WTC11 (cell line): ENCODE measurements around the gene ARG2. TPM values are rescaled to one million over a fixed set of nuclear protein-coding genes. Genes with fewer than 3 reads are reported as not detected.

ENCODE experiments used
- ATAC-seq: fragments of 200-7000 bp; cut with Tn5 transposase; 2 replicates; pipeline ENCODE4 v1.10.0; 2021; ENCODE audit warnings: mild to moderate bottlenecking, moderate library complexity
- CTCF ChIA-PET: fragments of 300-600 bp; sonication (Branson Sonifier 250); formaldehyde crosslinking; loops from one replicate; lab custom pipeline; 2021; ENCODE audit warnings: antibody characterized with exemption; lab: Charles Lee
- POLR2A ChIA-PET: fragments of 350-600 bp; sonication (Branson Sonifier 250); formaldehyde crosslinking; loops from one replicate; lab custom pipeline; 2021; ENCODE audit warnings: antibody characterized with exemption; lab: Charles Lee
- DNase-seq: peaks from one replicate; pipeline ENCODE4 v3.0.0; 2021; ENCODE audit warnings: low spot score
- H3K27ac Mint-ChIP-seq: 2 replicates; pipeline ENCODE4 v1.8.0; 2021; ENCODE audit warnings: mixed read lengths
- H3K27me3 Mint-ChIP-seq: 2 replicates; pipeline ENCODE4 v1.8.0; 2021; ENCODE audit warnings: low read depth, mild to moderate bottlenecking, moderate library complexity, mixed read lengths
- H3K36me3 Mint-ChIP-seq: 2 replicates; pipeline ENCODE4 v1.8.0; 2021; ENCODE audit warnings: mixed read lengths
- H3K4me1 Mint-ChIP-seq: 2 replicates; pipeline ENCODE4 v1.8.0; 2022; ENCODE audit warnings: mixed read lengths
- H3K4me3 Mint-ChIP-seq: 2 replicates; pipeline ENCODE4 v1.8.0; 2021; ENCODE audit warnings: mild to moderate bottlenecking, moderate library complexity, mixed read lengths
- H3K9me3 Mint-ChIP-seq: 2 replicates; pipeline ENCODE4 v1.8.0; 2021; ENCODE audit warnings: mixed read lengths
- ELF4 ChIP-seq: sonication (generic); formaldehyde crosslinking; IDR thresholded peaks from 2 replicates; pipeline ENCODE4 v1.8.1; 2022; ENCODE audit warnings: low read depth, mild to moderate bottlenecking, moderate library complexity, missing genetic modification reagents
- MXD4 ChIP-seq: fragments of 250-450 bp; sonication (Bioruptor Pico); IDR thresholded peaks from 2 replicates; pipeline ENCODE4 v1.8.0; 2021; ENCODE audit warnings: mild to moderate bottlenecking, moderate library complexity, borderline replicate concordance
- NFYB ChIP-seq: sonication (generic); formaldehyde crosslinking; conservative IDR thresholded peaks from 2 replicates; pipeline ENCODE4 v1.8.0; 2022; ENCODE audit warnings: low read depth, missing genetic modification reagents
- NR1H2 ChIP-seq: sonication (generic); formaldehyde crosslinking; IDR thresholded peaks from 2 replicates; pipeline ENCODE4 v1.9.0; 2021; ENCODE audit warnings: mild to moderate bottlenecking, moderate library complexity, missing genetic modification reagents
- RELA ChIP-seq: sonication (generic); formaldehyde crosslinking; IDR thresholded peaks from 2 replicates; pipeline ENCODE4 v1.8.1; 2022; ENCODE audit warnings: missing genetic modification reagents, mild to moderate bottlenecking, borderline replicate concordance
- SMAD4 ChIP-seq: sonication (generic); formaldehyde crosslinking; IDR thresholded peaks from 2 replicates; pipeline ENCODE4 v1.8.0; 2022; ENCODE audit warnings: mild to moderate bottlenecking, missing genetic modification reagents
- TP53 ChIP-seq: sonication (generic); formaldehyde crosslinking; IDR thresholded peaks from 2 replicates; pipeline ENCODE4 v1.8.1; 2023; ENCODE audit warnings: mild to moderate bottlenecking, missing genetic modification reagents
- ZNF396 ChIP-seq: fragments of 250-450 bp; sonication (Bioruptor Pico); IDR thresholded peaks from 2 replicates; pipeline ENCODE4 v1.8.0; 2021; ENCODE audit warnings: mild to moderate bottlenecking, moderate library complexity, borderline replicate concordance
- total RNA-seq: library from RNA; stranded (reverse); gene quantifications from 3 replicates; pipeline ENCODE4 v1.2.3, GENCODE V29; 2021
- TF ChIP-seq, protein P1 (sequence below): sonication (generic); formaldehyde crosslinking; IDR thresholded peaks from 2 replicates; pipeline ENCODE4 v1.8.0; 2022; ENCODE audit warnings: missing genetic modification reagents
- TF ChIP-seq, protein P2 (sequence below): sonication (generic); formaldehyde crosslinking; IDR thresholded peaks from 2 replicates; pipeline ENCODE4 v1.8.1; 2023; ENCODE audit warnings: mild to moderate bottlenecking, moderate library complexity, missing genetic modification reagents
- TF ChIP-seq, protein P3 (sequence below): fragments of 250-450 bp; sonication (Bioruptor Pico); IDR thresholded peaks from 2 replicates; pipeline ENCODE4 v1.9.0; 2021; ENCODE audit warnings: moderate library complexity, mild to moderate bottlenecking, inconsistent platforms, borderline replicate concordance
- TF ChIP-seq, protein P4 (sequence below): sonication (generic); formaldehyde crosslinking; IDR thresholded peaks from 2 replicates; pipeline ENCODE4 v1.8.1; 2023; ENCODE audit warnings: mild to moderate bottlenecking, missing genetic modification reagents
- TF ChIP-seq, protein P5 (sequence below): fragments of 250-450 bp; sonication (Bioruptor Pico); conservative IDR thresholded peaks from 2 replicates; pipeline ENCODE4 v1.9.0; 2021; ENCODE audit warnings: mild to moderate bottlenecking
- TF ChIP-seq, protein P6 (sequence below): sonication (generic); formaldehyde crosslinking; conservative IDR thresholded peaks from 2 replicates; pipeline ENCODE4 v1.8.1; 2023; ENCODE audit warnings: mild to moderate bottlenecking, low read depth, missing genetic modification reagents, moderate library complexity

Gene ARG2
- total RNA-seq, 1 experiment from 2014 or later, result 29.8 TPM

DNA sequence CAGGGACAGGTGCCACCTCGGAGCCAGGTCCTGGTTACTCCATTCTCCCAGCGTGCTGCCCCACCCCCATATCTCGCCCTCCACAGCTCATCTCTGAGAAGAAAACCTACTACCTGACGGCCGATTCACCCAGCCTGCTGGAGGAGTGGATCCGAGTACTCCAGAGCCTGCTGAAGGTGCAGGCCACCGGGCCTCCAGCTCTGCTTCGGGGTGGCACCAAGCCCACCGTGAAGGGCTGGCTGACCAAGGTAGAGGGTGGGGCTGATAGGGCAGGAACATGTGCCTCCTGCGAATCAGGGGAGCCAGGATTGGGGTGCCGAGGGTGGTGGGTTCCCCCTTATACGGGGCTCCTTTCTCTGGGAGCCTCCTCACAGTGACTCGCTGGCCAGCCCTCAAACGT lies 45.6 kb upstream of the ARG2 start:
- CTCF ChIA-PET, result interaction anchor here (8.0 kb wide), 1 partner anchor 146 kb away, joined by 117 read pairs; no protein-coding TSS in a partner anchor
- H3K4me3 Mint-ChIP-seq, result no peak overlapping the region
- TF ChIP-seq RELA (CRISPR knock-in tag), result no peak
- TF ChIP-seq, protein P1, sequence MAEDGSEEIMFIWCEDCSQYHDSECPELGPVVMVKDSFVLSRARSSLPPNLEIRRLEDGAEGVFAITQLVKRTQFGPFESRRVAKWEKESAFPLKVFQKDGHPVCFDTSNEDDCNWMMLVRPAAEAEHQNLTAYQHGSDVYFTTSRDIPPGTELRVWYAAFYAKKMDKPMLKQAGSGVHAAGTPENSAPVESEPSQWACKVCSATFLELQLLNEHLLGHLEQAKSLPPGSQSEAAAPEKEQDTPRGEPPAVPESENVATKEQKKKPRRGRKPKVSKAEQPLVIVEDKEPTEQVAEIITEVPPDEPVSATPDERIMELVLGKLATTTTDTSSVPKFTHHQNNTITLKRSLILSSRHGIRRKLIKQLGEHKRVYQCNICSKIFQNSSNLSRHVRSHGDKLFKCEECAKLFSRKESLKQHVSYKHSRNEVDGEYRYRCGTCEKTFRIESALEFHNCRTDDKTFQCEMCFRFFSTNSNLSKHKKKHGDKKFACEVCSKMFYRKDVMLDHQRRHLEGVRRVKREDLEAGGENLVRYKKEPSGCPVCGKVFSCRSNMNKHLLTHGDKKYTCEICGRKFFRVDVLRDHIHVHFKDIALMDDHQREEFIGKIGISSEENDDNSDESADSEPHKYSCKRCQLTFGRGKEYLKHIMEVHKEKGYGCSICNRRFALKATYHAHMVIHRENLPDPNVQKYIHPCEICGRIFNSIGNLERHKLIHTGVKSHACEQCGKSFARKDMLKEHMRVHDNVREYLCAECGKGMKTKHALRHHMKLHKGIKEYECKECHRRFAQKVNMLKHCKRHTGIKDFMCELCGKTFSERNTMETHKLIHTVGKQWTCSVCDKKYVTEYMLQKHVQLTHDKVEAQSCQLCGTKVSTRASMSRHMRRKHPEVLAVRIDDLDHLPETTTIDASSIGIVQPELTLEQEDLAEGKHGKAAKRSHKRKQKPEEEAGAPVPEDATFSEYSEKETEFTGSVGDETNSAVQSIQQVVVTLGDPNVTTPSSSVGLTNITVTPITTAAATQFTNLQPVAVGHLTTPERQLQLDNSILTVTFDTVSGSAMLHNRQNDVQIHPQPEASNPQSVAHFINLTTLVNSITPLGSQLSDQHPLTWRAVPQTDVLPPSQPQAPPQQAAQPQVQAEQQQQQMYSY (CRISPR knock-in tag), result no peak
- no peak for TF ChIP-seq NFYB (CRISPR knock-in tag)
- no peak for TF ChIP-seq MXD4 (CRISPR knock-in tag)
- TF ChIP-seq TP53, result no peak
- TF ChIP-seq, protein P2, sequence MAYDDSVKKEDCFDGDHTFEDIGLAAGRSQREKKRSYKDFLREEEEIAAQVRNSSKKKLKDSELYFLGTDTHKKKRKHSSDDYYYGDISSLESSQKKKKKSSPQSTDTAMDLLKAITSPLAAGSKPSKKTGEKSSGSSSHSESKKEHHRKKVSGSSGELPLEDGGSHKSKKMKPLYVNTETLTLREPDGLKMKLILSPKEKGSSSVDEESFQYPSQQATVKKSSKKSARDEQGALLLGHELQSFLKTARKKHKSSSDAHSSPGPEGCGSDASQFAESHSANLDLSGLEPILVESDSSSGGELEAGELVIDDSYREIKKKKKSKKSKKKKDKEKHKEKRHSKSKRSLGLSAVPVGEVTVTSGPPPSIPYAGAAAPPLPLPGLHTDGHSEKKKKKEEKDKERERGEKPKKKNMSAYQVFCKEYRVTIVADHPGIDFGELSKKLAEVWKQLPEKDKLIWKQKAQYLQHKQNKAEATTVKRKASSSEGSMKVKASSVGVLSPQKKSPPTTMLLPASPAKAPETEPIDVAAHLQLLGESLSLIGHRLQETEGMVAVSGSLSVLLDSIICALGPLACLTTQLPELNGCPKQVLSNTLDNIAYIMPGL (CRISPR knock-in tag), result no peak
- TF ChIP-seq ELF4 (CRISPR knock-in tag), result no peak
- TF ChIP-seq, protein P3, sequence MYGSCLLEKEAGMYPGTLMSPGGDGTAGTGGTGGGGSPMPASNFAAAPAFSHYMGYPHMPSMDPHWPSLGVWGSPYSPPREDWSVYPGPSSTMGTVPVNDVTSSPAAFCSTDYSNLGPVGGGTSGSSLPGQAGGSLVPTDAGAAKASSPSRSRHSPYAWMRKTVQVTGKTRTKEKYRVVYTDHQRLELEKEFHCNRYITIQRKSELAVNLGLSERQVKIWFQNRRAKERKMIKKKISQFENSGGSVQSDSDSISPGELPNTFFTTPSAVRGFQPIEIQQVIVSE (CRISPR knock-in tag), result no peak
- no peak for TF ChIP-seq SMAD4
- TF ChIP-seq, protein P4, sequence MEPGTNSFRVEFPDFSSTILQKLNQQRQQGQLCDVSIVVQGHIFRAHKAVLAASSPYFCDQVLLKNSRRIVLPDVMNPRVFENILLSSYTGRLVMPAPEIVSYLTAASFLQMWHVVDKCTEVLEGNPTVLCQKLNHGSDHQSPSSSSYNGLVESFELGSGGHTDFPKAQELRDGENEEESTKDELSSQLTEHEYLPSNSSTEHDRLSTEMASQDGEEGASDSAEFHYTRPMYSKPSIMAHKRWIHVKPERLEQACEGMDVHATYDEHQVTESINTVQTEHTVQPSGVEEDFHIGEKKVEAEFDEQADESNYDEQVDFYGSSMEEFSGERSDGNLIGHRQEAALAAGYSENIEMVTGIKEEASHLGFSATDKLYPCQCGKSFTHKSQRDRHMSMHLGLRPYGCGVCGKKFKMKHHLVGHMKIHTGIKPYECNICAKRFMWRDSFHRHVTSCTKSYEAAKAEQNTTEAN (CRISPR knock-in tag), result no peak
- DNase-seq, result no peak
- H3K9me3 Mint-ChIP-seq, result no peaks in the 10 kb centered on the region
- H3K4me1 Mint-ChIP-seq, result peaks cover under 1% of the 10 kb centered on the region; the same call in 1 of the 2 replicates
- no peaks in the 10 kb centered on the region for H3K27me3 Mint-ChIP-seq
- ATAC-seq, result no peak
- POLR2A ChIA-PET, result no interaction called here
- no peak overlapping the region for H3K27ac Mint-ChIP-seq
- peaks cover 26% of the 10 kb centered on the region for H3K36me3 Mint-ChIP-seq

DNA sequence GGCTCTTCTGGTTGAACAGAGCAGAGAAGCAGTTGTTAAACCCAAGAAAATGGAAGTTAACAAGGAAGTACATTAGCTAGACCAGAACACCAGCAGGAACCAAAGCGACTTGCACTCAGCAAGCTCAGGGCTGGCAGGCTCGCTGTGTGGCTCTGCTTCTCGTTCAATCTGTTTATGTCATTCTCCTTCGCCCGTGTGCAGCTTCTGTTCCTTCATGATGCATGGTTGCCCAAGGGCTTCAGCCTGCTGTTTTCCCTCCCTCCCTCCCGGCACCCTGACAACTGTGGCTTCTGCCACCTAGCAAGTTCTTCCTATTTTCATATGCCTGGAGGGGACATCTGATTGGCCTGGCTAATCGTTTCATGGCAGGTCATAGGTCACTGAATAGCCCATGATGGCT lies 44.9 kb upstream of the ARG2 start:
- no peak overlapping the region for H3K27ac Mint-ChIP-seq

More for the DNA sequence above, 44.9 kb upstream of the ARG2 start:
- CTCF ChIA-PET, result no interaction called here
- no peaks in the 10 kb centered on the region for H3K4me1 Mint-ChIP-seq
- no peak overlapping the region for H3K4me3 Mint-ChIP-seq
- H3K27me3 Mint-ChIP-seq, result no peaks in the 10 kb centered on the region
- ATAC-seq (no peak), DNase-seq (no peak)
- no peaks in the 10 kb centered on the region for H3K9me3 Mint-ChIP-seq
- TF ChIP-seq NFYB (CRISPR knock-in tag) (no peak), NR1H2 (CRISPR knock-in tag) (no peak), ZNF396 (no peak)
- TF ChIP-seq, protein P2 (CRISPR knock-in tag), result no peak
- TF ChIP-seq, protein P5, sequence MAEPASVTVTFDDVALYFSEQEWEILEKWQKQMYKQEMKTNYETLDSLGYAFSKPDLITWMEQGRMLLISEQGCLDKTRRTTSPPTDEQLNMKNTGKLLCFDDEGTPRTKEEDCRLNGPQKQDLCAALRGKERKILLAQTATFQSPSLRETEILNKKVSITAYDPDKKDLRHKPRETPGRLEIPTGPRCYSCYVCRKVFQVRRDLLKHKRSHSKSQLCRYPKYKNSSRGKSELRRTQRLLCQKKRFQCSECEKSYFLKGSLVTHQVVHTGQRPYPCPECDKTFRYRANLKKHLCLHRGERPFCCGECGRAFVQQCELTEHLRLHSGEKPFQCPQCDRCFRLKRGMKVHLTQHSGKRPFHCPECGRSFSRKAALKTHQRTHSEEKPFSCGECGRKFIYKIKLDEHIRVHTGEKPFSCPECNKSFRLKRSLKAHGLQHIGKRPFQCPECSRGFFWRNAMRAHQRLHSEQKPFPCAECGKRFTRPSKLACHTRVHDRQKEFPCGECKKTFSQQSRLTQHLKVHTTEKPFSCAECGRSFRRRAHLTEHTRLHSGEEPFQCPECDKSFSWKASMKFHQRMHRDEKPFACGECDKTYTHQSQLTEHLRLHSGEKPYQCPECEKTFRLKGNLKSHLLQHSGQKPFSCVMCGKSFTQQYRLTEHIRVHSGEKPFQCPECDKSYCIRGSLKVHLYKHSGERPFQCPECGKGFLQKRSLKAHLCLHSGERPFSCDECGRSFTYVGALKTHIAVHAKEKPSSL (CRISPR knock-in tag), result no peak
- TF ChIP-seq, protein P6, sequence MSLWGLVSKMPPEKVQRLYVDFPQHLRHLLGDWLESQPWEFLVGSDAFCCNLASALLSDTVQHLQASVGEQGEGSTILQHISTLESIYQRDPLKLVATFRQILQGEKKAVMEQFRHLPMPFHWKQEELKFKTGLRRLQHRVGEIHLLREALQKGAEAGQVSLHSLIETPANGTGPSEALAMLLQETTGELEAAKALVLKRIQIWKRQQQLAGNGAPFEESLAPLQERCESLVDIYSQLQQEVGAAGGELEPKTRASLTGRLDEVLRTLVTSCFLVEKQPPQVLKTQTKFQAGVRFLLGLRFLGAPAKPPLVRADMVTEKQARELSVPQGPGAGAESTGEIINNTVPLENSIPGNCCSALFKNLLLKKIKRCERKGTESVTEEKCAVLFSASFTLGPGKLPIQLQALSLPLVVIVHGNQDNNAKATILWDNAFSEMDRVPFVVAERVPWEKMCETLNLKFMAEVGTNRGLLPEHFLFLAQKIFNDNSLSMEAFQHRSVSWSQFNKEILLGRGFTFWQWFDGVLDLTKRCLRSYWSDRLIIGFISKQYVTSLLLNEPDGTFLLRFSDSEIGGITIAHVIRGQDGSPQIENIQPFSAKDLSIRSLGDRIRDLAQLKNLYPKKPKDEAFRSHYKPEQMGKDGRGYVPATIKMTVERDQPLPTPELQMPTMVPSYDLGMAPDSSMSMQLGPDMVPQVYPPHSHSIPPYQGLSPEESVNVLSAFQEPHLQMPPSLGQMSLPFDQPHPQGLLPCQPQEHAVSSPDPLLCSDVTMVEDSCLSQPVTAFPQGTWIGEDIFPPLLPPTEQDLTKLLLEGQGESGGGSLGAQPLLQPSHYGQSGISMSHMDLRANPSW (CRISPR knock-in tag), result no peak
- TF ChIP-seq, all 79 proteins: peak for 0
- peaks cover 32% of the 10 kb centered on the region for H3K36me3 Mint-ChIP-seq
- POLR2A ChIA-PET, result no interaction called here
